Activated T-helper 2 cell treated with anti-CD3 and anti-CD28 coated beads, Interferon-gamma antibody, Interleukin-2, Interleukin-4, amounts not matched to agents 10 μg/mL and 5 μg/mL and 100 μg/mL, durations not matched to agents 14 hours and 24 hours and 36 hours (primary cell): Measurements from ENCODE around the gene C2CD5. TPM values are rescaled to one million over a fixed set of nuclear protein-coding genes. Genes with fewer than 3 reads are reported as not detected.

Experiments
- total RNA-seq: library from RNA; stranded (reverse); gene quantifications from 2 replicates; pipeline ENCODE4 v1.2.3, GENCODE V29; 2022

Gene C2CD5
- total RNA-seq, 1 donor from 2014 or later = 36.3 TPM

Other genes starting within 250 kb of the C2CD5 start
- 0.39 and 1.3 TPM in 2 replicates for gene ST8SIA1, start 209.8 kb downstream of the C2CD5 start, total RNA-seq
- gene ETNK1, start 80.6 kb upstream of the C2CD5 start, total RNA-seq = 120 and 122 TPM in 2 replicates